GM19395 (cell line): ENCODE measurements around the gene MTFMT.
"Not testable (repeated sequence)": the region's sequence is repeated elsewhere in the genome, so short reads cannot be mapped to it uniquely, and the experiment has no call there.

Experiments
- ATAC-seq: cut with Tn5 transposase; IDR thresholded peaks from one replicate; pipeline ENCODE4 v1.9.1; 2021; ENCODE audit warnings: mild to moderate bottlenecking, moderate library complexity; ENCODE audit not compliant: unreplicated experiment

Gene MTFMT

GRCh38 chr15:65040461-65040860, 11.0 kb upstream of the MTFMT start:
- ATAC-seq: no peak

GRCh38 chr15:65038836-65039235, 9.4 kb upstream of the MTFMT start:
- no peak for ATAC-seq

GRCh38 chr15:65038428-65038827, 9.0 kb upstream of the MTFMT start:
- no peak for ATAC-seq

- ATAC-seq: no peak
Observed at GRCh38 chr15:65037309-65037708, 7.9 kb upstream of the MTFMT start.

GRCh38 chr15:65034719-65035118, 5.3 kb upstream of the MTFMT start:
- no peak for ATAC-seq

GRCh38 chr15:65033659-65034269, 4.3 kb upstream of the MTFMT start:
- no peak for ATAC-seq

GRCh38 chr15:65032801-65033537, 3.5 kb upstream of the MTFMT start:
- peak; percentile 42 for ATAC-seq

- no peak for ATAC-seq
Observed at GRCh38 chr15:65029736-65030208, 333 bp upstream of the MTFMT start.

GRCh38 chr15:65028338-65028737, 1.1 kb downstream of the MTFMT start:
- ATAC-seq: no peak

- ATAC-seq: no peak
Observed at GRCh38 chr15:65027593-65027992, 1.8 kb downstream of the MTFMT start.

- ATAC-seq: no peak
Observed at GRCh38 chr15:65026756-65027155, 2.7 kb downstream of the MTFMT start.

GRCh38 chr15:65021488-65021887, 8.0 kb downstream of the MTFMT start:
- ATAC-seq: no peak

- ATAC-seq: no peak
Observed at GRCh38 chr15:65020419-65020818, 9.0 kb downstream of the MTFMT start.

GRCh38 chr15:65011198-65011597, 18.2 kb downstream of the MTFMT start:
- ATAC-seq: not testable (repeated sequence)

GRCh38 chr15:65008983-65009382, 20.5 kb downstream of the MTFMT start:
- no peak for ATAC-seq

GRCh38 chr15:65006876-65007275, 22.6 kb downstream of the MTFMT start:
- no peak for ATAC-seq

GRCh38 chr15:65004993-65005392, 24.4 kb downstream of the MTFMT start:
- ATAC-seq: no peak

GRCh38 chr15:64997745-64998375, 31.6 kb downstream of the MTFMT start:
- ATAC-seq: no peak

- no peak for ATAC-seq
Observed at GRCh38 chr15:64997066-64997465, 32.4 kb downstream of the MTFMT start.

- no peak for ATAC-seq
Observed at GRCh38 chr15:64993290-64993689, 36.1 kb downstream of the MTFMT start.

- no peak for ATAC-seq
Observed at GRCh38 chr15:64991536-64992135, 37.8 kb downstream of the MTFMT start.

GRCh38 chr15:64990168-64990470, 39.3 kb downstream of the MTFMT start:
- ATAC-seq: no peak
